ENCODE results near the gene CLP1.
A peak's percentile ranks its signal among the peaks of the same experiment; 100 is the strongest.

CLP1 gene

GRCh38 chr11:57657194-57658022 lies at the start of gene CLP1:
Gene CLP1 (plus strand): TSS chr11:57657762. CDS start chr11:57659477, 1,715 bp downstream.
- DNase-seq (ENCODE audit: low spot score), result peak; percentile 96

GRCh38 chr11:57610170-57610569 lies 47.4 kb upstream of the CLP1 start:
- DNase-seq (ENCODE audit: low spot score), result no peak

DNA sequence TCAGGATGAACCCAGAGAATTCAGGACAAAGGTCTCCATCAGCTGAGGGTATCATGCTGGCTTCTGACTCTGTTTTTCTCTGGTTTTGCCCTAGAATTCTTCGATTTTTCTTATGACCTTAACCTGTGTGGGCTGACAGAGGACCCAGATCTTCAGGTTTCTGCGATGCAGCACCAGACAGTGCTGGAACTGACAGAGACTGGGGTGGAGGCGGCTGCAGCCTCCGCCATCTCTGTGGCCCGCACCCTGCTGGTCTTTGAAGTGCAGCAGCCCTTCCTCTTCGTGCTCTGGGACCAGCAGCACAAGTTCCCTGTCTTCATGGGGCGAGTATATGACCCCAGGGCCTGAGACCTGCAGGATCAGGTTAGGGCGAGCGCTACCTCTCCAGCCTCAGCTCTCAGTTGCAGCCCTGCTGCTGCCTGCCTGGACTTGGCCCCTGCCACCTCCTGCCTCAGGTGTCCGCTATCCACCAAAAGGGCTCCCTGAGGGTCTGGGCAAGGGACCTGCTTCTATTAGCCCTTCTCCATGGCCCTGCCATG lies 43.3 kb upstream of the CLP1 start:
- DNase-seq (ENCODE audit: low spot score), result no peak

GRCh38 chr11:57615308-57615707 lies 42.3 kb upstream of the CLP1 start:
- DNase-seq (ENCODE audit: low spot score), result no peak

- no peak for DNase-seq (ENCODE audit: low spot score)
These were observed 41.0 kb upstream of the CLP1 start for GRCh38 chr11:57616595-57616994.

DNA sequence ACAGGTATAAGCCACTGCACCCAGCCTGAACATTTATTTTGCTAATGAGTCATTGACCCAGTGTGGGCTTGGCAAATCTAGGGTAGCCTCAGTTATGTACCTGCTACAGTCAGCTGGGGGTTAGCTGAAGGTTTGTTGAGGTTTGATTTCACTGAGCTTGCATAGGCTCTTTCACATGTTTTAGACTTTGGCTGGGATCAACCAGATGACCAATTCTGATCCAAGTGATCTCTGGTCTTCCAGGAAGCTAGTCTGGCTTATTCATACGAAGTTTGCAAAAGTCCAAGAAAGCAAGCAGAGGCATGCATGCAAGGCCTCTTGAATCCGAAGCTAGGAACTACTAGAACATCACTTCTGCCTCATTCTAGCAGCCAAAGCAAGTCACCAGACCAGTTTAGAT lies 39.1 kb upstream of the CLP1 start:
- no peak for DNase-seq (ENCODE audit: low spot score)

DNA sequence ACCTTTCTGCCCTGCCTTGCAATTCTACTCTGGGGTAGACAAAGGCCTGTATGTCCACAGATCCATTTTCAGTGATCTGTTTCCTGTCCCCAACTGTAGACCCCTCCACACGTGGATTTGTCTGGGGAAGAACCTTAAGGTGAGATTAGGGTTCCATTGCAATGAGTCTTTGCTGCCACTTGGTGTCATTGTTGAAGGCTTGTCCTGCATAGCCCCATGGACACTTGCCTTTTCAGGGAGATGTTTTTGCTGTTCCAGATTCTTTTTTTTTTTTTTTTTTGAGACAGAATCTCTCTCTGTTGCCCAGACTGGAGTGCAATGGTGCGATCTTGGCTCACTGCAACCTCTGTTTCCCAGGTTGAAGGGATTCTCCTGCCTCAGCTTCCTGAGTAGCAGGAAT lies 38.2 kb upstream of the CLP1 start:
- no peak for DNase-seq (ENCODE audit: low spot score)

GRCh38 chr11:57620467-57620866 lies 37.1 kb upstream of the CLP1 start:
- no peak for DNase-seq (ENCODE audit: low spot score)

GRCh38 chr11:57622263-57622662 lies 35.3 kb upstream of the CLP1 start:
- no peak for DNase-seq (ENCODE audit: low spot score)

DNA sequence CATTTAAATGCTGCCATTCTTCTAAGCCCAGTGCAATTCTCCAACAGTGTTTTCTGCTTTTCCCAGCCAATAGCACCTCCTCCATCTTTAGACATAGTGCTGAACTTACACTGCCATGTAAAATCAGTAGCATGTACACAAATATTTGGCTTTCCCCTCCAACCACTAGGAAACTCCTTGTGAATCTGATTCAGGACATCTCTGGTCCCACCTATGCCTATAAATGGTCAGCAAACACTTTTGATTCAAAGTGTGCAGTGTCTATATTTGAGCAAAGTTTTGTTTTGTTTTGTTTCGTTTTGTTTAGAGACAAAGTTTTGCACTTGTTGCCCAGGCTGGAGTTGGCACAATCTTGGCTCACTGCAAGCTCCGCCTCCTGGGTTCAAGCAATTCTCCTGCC lies 32.7 kb upstream of the CLP1 start:
- no peak for DNase-seq (ENCODE audit: low spot score)

- DNase-seq (ENCODE audit: low spot score), result no peak
These were observed 30.7 kb upstream of the CLP1 start for GRCh38 chr11:57626895-57627294.

DNA sequence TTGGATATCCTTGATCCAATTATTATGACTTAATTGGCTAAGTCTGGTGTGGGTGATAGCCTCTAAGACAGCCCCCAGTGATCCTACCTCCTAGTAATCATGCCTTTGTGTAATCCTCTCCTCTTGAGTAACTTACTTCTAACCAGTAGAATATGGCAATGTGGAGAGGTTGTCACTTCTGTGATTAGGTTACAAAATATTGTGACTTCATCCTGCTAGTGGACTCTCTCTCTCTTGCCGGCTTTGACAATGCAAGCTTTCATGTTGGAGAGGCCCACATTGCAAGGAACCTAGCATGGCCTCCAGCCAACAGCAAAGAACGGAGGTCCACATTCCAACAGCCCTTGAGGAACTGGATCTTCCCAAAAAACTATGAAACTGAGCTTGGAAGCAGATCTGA lies 27.4 kb upstream of the CLP1 start:
- DNase-seq (ENCODE audit: low spot score), result no peak

DNA sequence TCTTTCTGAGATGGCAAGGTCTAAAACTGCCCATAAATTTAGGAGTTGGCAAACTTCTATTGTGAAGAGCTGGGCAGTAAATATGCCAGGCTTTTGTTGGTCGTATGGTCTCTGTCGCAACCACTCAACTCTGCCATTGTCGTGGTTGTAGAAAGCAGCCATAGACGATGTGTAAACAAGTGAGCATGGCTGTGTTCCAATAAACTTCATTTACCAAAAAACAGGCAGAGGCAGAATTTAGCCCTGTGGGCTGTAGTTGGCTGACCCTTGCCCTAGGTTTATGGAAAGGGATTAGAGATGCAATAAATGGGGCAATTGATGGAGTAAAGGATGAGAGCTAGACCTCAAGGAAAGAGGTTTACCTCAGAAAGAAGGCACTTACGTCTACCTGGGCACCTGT lies 25.4 kb upstream of the CLP1 start:
- no peak for DNase-seq (ENCODE audit: low spot score)

DNA sequence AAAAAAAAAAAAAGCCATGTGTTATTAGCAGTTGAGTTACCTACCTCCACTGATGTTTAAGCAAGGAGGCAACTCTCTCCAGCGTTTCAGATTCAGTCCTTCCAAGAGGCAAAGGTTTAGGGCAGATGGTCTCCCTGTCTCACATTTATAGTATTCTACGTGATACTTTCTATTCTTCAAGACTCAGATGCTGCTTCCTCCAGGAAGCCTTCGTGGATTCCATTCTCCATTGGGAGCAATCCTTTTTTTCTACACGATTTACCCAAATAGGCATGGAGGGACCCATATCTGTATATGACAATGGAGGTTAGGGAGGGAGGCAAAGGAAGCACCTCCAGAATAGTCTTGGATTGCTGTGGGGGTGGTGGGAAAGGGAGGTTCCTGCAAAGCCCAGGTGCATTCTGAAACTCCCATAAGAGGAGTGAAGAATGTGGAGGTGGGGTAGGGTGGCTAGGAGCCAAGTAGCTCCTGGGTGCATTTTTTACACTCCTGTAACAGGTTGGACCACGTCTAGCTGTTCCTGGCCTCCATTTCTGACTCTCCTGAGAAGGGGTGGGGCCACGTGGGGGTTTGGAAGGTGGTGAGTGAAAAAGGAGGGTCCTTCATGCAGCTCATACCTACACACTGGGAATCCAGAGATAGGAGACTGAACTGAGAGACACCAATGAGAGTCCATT lies 24.0 kb upstream of the CLP1 start:
- no peak for DNase-seq (ENCODE audit: low spot score)

DNA sequence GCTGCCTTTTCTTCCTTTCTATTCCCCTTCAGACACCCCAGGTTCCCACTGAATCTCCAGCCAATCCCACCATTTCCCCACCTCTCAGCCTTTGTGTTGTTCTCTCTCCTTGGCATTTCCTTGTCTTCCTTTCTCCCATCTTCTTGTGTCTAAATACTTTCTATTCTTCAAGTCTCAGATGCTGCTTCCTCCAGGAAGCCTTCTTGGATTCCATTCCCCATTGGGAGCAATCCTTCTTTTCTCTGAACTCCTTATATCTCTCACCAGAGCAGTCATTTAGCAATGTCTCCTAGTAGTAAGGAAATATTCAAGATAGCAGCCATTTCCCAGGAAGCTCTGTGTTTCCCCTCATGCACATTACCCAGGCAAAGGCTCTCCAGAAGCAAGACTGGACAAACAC lies 23.3 kb upstream of the CLP1 start:
- DNase-seq (ENCODE audit: low spot score), result no peak

- no peak for DNase-seq (ENCODE audit: low spot score)
These were observed 22.3 kb upstream of the CLP1 start for GRCh38 chr11:57635246-57635645.

DNA sequence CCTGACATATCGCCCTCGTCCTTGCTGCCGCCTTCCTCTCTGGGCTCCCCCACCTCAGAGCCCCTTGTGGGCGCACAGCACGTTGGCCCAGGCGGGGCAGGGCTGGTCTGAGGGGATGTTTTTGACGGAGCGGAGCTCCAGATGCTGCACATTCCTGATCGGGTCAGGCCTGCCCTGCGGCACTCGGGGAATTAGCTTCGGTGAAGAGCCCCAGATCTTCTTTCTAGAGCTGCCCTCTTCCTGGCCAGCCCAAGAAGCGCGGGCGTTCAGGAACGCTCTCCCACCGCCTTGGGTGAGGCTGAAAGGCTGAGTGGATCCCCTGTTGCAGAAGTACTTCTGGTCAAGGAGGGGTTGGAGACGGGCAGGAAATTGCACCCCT lies 19.9 kb upstream of the CLP1 start:
- DNase-seq (ENCODE audit: low spot score), result no peak

GRCh38 chr11:57638005-57638781 lies 19.4 kb upstream of the CLP1 start:
- peak; percentile 94 for DNase-seq (ENCODE audit: low spot score)

DNA sequence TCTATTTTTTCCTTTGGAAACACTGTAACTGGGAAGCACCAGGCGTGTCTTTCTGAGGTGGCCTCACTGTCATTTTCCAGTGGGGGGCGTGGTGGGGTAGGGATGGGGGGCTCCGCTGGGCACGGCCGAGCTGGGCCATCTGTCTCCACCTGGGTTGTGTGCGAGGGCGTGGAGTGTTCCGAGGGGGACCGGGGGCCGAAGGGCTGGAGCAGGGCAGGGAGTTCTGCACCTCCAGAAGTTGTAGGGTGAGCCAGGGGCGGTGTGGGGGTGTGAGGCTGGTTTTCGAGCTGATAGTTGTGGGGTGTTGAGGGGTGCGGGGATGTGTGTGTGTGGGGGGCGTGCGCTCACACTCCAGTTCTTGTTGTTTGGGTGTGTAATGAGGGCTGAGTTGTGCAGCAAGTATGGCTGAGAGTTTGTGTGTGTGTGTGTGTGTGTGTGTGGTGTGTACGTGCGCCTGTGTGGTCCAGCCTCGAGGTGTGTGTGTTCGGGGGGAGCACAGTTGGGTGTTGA lies 18.7 kb upstream of the CLP1 start:
- no peak for DNase-seq (ENCODE audit: low spot score)

- no peak for DNase-seq (ENCODE audit: low spot score)
These were observed 18.1 kb upstream of the CLP1 start for GRCh38 chr11:57639321-57640067.

DNA sequence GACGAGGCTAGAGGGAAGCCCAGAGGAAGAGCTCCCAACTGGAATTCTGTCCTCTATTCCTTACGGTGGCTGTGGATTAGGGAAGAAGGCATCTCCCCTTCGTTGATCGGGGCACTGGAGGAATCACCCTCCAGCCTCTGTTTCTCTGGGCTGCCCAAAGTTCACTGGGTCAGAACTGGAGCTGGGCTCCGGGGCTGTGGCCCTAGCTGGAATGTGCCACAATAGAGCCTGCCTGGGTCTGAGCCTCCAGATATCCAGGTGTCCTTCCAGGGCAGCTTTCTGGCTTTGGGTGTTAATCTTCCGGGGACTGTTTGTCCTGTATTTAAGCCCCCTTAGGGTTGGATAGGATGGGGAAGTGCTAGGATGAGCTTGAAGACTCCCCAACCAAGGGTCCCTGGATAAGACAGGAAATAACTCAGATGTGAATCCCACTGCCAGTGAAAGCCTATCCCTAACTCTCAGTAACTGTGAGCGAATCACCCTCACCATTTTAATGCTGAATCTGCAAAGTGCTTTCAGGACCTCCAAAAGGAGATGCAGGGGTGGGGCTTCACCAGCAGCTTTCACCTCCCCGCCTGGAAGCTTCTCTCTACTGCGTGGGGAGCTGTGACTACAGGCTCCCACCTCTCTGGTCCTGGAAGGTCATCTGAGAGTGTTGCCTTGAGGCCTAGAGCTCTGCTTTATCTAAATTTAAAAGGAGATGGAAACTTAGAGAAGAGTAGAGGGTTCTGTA lies 17.3 kb upstream of the CLP1 start:
- DNase-seq (ENCODE audit: low spot score), result no peak
